Effector memory CD4-positive, alpha-beta T cell (primary cell): ENCODE data around the gene BNIP5.

Experiments
- DNase-seq, 3 donors: peaks; one replicate each; pipeline ENCODE4 v3.0.0-alpha.2; 2020
- H3K27ac ChIP-seq: 2 replicates; pipeline ENCODE4 v1.7.0; 2013; ENCODE audit warnings: mild to moderate bottlenecking, low read length, moderate library complexity; ENCODE audit not compliant: insufficient read depth, poor library complexity, severe bottlenecking
- H3K27me3 ChIP-seq: replicated peaks from 2 replicates; pipeline ENCODE4 v1.7.0; 2013; ENCODE audit warnings: mild to moderate bottlenecking, low read length; ENCODE audit not compliant: insufficient read depth, control insufficient read depth, poor library complexity, severe bottlenecking
- H3K36me3 ChIP-seq: 2 replicates; pipeline ENCODE4 v1.7.0; 2013; ENCODE audit warnings: mild to moderate bottlenecking, low read length, moderate library complexity; ENCODE audit not compliant: control insufficient read depth, insufficient read depth
- H3K4me1 ChIP-seq: 2 replicates; pipeline ENCODE4 v1.7.0; 2013; ENCODE audit warnings: low read length, mild to moderate bottlenecking; ENCODE audit not compliant: control insufficient read depth, insufficient read depth, poor library complexity, severe bottlenecking
- H3K4me3 ChIP-seq: 2 replicates; pipeline ENCODE4 v1.7.0; 2013; ENCODE audit warnings: low read length, low read depth, mild to moderate bottlenecking; ENCODE audit not compliant: insufficient read depth, poor library complexity, severe bottlenecking
- H3K9me3 ChIP-seq: 2 replicates; pipeline ENCODE4 v1.7.0; 2013; ENCODE audit warnings: mild to moderate bottlenecking, low read length, moderate library complexity; ENCODE audit not compliant: control insufficient read depth

Gene BNIP5

DNA sequence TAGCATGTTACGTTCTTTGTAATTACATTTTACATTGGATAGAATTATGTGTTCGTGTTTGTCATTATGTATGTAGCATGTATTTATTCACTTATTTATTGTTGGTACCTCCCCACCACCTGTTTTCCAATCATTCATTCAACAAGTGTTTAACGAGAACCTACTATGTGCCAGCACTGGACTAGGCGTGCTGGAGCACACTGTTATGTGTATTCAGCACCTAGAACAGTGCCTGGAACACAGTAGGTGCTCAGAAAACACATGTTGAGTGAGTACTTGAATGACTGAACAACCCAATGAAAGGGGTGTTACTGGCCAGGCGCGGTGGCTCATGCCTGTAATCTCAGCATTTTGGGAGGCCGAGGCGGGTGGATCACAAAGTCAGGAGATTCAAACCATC is 39.5 kb upstream of the BNIP5 start:
- Histone ChIP-seq H3K4me3 (no peak overlapping the region), H3K27ac (no peak overlapping the region), H3K36me3 (no peaks in the 10 kb centered on the region), H3K27me3 (no peaks in the 10 kb centered on the region), H3K4me1 (no peaks in the 10 kb centered on the region), H3K9me3 (no peaks in the 10 kb centered on the region)
- DNase-seq, result no peak

DNA sequence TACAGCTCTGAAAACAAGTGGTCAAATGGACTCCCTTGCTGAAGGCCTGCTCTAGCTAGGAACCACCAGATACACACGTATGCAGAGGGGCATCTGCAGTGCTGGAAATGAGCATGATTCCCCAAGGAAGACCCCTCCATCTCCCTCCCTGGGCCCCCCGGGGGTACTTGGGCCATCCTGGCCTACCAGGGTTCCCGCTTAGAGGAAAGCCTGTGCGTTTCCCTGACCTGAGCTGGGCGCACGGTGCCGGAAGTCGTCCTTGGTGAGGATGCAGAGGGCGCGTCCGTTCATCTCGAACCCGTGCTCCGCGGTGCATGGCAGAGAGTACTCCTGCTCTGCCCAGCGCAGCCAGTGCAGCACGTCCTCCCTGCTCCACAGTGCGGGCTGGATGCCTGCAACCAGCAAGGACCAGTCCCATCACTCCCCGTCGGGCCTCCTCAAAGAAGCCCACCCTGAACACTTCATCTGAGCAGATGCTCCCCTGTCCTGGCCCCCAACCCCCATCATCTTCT is 39.0 kb upstream of the BNIP5 start:
- Histone ChIP-seq H3K4me1 (no peaks in the 10 kb centered on the region), H3K4me3 (no peak overlapping the region), H3K27me3 (no peaks in the 10 kb centered on the region), H3K27ac (no peak overlapping the region), H3K36me3 (no peaks in the 10 kb centered on the region), H3K9me3 (no peaks in the 10 kb centered on the region)
- DNase-seq, result no peak

DNA sequence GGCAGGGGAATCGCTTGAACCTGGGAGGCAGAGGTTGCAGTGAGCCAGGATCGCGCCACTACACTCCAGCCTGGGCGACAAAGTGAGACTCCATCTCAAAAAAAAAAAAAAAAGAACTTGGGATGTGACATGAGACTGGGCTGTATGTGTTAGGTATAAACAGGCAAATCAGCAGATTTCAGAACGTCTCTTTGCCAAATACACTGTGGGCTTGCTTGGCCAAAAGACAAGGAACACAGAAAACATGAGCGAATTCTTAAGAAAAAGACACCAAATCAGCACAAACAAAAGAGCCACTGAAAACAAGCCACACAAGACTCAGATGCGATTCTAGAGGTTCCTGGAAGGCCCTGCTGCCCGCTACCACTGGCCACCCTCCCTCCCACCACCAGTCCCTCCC is 38.3 kb upstream of the BNIP5 start:
- no peak for DNase-seq
- no peaks in the 10 kb centered on the region for H3K36me3 ChIP-seq
- no peak overlapping the region for H3K4me3 ChIP-seq
- no peaks in the 10 kb centered on the region for H3K4me1 ChIP-seq
- H3K27me3 ChIP-seq, result no peaks in the 10 kb centered on the region
- no peaks in the 10 kb centered on the region for H3K9me3 ChIP-seq
- no peak overlapping the region for H3K27ac ChIP-seq

DNA sequence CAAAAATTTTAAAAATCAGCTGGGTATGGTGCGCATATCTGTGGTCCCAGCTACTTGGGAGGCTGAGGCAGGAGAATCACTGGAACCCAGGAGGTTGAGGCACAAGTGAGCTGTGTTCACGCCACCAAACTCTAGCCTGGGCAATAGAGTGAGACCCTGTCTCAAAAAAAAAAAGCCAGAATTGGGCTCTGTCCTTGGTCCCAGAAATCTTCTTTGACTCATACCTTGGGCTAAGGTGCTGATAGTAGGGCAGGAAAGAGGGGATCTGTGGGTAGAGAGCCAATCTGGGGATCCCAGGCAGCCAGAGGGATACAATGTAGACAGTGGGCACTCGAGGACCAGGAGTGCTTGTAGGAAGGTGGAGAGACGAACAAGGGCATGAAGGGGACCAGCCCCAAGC is 37.5 kb upstream of the BNIP5 start:
- no peaks in the 10 kb centered on the region for H3K9me3 ChIP-seq
- H3K27me3 ChIP-seq, result no peaks in the 10 kb centered on the region
- no peak for DNase-seq
- no peak overlapping the region for H3K4me3 ChIP-seq
- H3K36me3 ChIP-seq, result no peaks in the 10 kb centered on the region
- no peaks in the 10 kb centered on the region for H3K4me1 ChIP-seq
- no peak overlapping the region for H3K27ac ChIP-seq

DNA sequence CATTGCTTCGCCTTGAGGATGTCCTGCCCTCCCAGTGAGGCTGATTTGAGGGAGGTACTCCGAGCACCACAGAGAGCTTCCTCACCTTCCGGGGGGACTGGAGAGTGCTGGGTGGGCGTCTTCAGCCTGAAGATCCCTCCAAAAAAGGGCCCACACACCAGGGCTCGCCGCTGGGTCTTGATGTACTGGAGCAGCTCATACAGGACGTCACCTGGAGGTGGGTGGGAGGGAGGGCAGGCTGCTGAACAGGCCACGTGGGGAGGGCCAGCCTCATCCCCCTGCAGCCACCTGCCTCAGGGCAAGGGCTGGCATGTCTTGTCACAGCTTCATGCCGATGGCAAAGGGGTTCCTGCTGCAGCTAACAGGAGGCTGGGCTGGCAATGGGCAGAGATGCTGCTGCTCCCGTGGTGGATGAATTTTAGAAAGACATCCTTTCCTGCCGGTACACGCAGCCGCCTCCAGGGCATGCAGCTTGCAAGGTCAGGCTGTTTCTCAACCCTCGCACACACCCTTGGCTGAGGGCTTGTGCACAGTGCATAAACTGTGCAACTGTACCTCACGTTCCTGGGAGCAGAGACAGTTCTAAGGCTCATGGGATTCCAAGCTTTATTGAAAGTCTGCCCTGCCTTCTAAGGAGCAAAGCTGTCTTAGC is 36.8 kb upstream of the BNIP5 start:
- no peaks in the 10 kb centered on the region for H3K27me3 ChIP-seq
- no peaks in the 10 kb centered on the region for H3K36me3 ChIP-seq
- no peaks in the 10 kb centered on the region for H3K9me3 ChIP-seq
- no peak for DNase-seq
- H3K4me1 ChIP-seq, result no peaks in the 10 kb centered on the region
- no peak overlapping the region for H3K27ac ChIP-seq
- no peak overlapping the region for H3K4me3 ChIP-seq

DNA sequence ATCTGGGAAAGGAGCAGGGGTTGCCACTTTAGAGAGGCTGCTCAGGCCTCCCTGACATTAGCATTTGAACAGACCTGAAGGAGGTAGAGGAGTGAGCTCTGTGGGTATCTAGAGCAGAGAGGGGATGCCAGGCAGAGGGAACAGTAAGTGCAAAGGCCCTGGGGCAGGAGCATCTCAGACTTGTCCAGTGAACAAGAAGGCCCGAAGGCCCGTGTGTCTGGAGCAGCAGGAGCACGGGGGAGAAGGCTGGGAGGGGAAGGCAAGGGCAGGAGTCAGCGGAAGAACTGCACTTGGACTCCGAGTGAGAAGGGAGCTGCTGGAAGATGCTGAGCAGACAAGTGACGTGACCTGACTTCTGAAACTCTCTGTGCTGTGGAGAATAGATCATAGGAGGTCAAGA is 35.4 kb upstream of the BNIP5 start:
- H3K36me3 ChIP-seq, result no peaks in the 10 kb centered on the region
- H3K4me3 ChIP-seq, result no peak overlapping the region
- no peaks in the 10 kb centered on the region for H3K9me3 ChIP-seq
- no peaks in the 10 kb centered on the region for H3K4me1 ChIP-seq
- no peaks in the 10 kb centered on the region for H3K27me3 ChIP-seq
- H3K27ac ChIP-seq, result no peak overlapping the region
- no peak for DNase-seq

DNA sequence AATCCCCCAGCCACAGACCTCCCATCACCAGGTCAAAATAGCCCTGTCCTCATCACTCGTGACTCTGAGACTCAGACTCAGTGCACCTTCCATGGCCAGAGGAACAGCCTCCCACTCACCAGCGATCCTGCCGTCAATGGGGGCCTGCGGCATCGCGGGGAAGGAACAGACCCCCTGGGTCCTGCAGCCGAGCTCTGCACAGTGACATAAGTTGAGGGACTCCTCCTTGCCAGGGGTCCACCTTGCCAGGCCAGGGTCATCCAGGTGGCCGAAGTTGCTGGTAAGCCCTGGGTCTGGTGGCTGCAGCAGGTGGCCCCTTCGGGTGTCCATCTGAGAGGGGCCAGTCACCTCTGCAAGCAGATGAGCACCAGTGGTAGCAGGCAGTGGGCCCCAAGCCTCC is 34.5 kb upstream of the BNIP5 start:
- Histone ChIP-seq H3K4me3 (no peak overlapping the region), H3K36me3 (no peaks in the 10 kb centered on the region), H3K27ac (no peak overlapping the region), H3K27me3 (no peaks in the 10 kb centered on the region), H3K9me3 (no peaks in the 10 kb centered on the region), H3K4me1 (no peaks in the 10 kb centered on the region)
- no peak for DNase-seq

DNA sequence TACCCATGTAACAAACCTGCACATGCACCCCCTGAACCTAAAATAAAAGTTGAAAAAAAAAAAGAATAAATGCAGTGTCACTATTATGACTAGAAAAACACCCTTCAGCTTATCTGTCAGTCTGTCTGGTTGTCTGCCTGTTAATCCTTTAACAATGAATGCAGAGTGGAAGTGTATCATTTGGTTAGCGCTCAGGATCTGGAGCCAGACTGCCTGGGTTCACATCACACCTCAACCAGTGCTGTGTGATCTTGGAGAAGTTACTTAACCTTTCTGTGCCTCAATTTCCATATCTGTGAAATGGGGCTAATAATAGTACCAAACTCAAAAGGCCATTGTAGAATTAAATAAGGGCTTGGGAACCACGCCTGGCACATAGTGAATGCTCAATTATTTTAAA is 34.0 kb upstream of the BNIP5 start:
- no peaks in the 10 kb centered on the region for H3K36me3 ChIP-seq
- no peaks in the 10 kb centered on the region for H3K27me3 ChIP-seq
- no peak overlapping the region for H3K4me3 ChIP-seq
- no peaks in the 10 kb centered on the region for H3K4me1 ChIP-seq
- no peak overlapping the region for H3K27ac ChIP-seq
- DNase-seq, result no peak
- no peaks in the 10 kb centered on the region for H3K9me3 ChIP-seq

DNA sequence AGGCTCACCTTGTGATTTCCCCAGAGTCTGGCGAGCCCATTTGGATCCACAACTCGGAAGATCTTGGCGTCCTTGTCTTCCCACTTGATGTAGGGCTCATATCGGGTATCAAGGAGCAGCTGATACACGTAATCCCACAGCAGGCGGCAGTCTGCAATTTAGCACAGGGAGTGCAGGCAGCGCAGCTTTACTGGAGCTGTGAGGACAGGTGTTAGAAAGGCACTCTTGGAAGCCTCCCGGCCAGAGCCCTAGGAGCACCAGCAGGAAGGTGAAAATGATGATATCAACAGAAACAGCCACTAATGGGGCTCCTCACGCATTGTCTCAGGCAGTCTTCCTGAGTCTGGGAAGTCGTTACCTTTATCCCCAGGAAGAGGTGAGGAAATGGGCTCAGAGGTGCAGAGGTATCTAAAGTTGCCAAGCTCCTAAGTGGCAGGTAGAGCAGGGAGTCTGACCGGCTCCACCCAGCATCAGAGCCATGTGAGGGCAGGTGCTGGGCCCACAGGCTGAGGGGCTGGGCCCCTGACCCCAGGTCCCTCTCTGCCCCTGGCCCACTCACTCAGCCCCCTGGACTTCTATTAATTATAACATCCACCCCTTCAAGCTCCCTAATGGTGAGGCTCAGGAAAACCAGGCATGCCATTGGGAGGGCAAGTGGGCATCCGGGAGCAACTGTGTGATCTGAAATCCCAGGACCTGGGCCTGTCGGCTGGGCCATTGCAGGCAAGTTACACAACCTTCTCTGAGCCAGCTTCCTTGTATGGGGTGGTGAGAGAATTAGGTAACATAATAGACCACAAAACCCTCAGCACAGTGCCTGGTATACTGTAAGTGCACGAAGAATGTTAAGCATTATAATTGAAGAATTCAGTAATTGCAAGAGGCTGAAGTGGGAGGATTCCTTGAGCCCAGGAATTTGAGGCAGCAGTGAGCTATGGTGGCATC is 32.5 kb upstream of the BNIP5 start:
- no peak overlapping the region for H3K4me3 ChIP-seq
- no peak for DNase-seq
- H3K36me3 ChIP-seq, result no peaks in the 10 kb centered on the region
- H3K9me3 ChIP-seq, result no peaks in the 10 kb centered on the region
- H3K4me1 ChIP-seq, result no peaks in the 10 kb centered on the region
- no peaks in the 10 kb centered on the region for H3K27me3 ChIP-seq
- H3K27ac ChIP-seq, result no peak overlapping the region

DNA sequence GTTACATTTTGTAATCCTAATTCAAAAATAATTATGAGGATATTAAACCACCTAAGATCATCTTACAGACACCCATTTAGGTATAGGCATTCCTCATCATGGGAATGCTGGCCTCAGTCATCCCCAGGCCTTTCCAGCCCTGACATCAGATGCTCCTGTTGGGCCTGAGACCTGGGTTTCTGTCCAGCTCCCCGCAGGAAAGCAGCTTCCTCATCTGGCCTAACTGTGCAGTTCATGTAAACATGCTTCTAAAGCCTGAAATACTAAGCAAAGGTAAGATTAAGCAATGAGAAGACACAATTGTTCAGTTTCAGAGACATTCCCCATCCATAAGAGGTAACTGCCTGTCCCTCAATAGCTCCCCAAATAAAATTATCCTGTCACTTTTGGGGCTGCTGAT is 31.7 kb upstream of the BNIP5 start:
- Histone ChIP-seq H3K4me1 (no peaks in the 10 kb centered on the region), H3K27me3 (no peaks in the 10 kb centered on the region), H3K9me3 (no peaks in the 10 kb centered on the region), H3K27ac (no peak overlapping the region), H3K4me3 (no peak overlapping the region), H3K36me3 (no peaks in the 10 kb centered on the region)
- DNase-seq, result no peak
